Left colon (tissue), 2 donors: ENCODE measurements around the gene F8A1. TPM values are rescaled to one million over a fixed set of nuclear protein-coding genes. Genes with fewer than 3 reads are reported as not detected.
"Not testable (repeated sequence)": the region's sequence is repeated elsewhere in the genome, so short reads cannot be mapped to it uniquely, and the experiment has no call there.

Experiments used
- ATAC-seq: fragments of 200-7000 bp; cut with Tn5 transposase; one replicate; pipeline ENCODE4 v1.9.1; 2020; ENCODE audit warnings: mild to moderate bottlenecking, moderate library complexity
- DNase-seq, 2 donors: peaks; one replicate each; pipeline ENCODE4 v3.0.0-alpha.2; 2020
- intact Hi-C, 2 donors: fragments of 100-400 bp; cut with DNase I in 1 of 2; cut with micrococcal nuclease in 1 of 2; formaldehyde crosslinking; loops; one replicate each; pipeline versions ENCODE4 v1.11.2 to v1.14.0; 2022; cut with DNase I, micrococcal nuclease
- long read RNA-seq: library from polyadenylated mRNA; unstranded; transcript quantifications from one replicate; pipeline ENCODE4 v2.0.0, GENCODE V29; 2021
- total RNA-seq, 2 donors: library from RNA; stranded (reverse); fragmentation: NEBNext Ultra II Directional; extraction: Animal tissue kit (Norgen Biotek cat#: 25700); gene quantifications; one replicate each; pipeline ENCODE4 v1.2.1, GENCODE V29; 2021
- donor health status: DM: no; HTN: no; CAD: no.
- donor health status: DM: yes; HTN: yes; CAD: no.

The F8A1 gene
- total RNA-seq, result 10 to 100 TPM; 30.9 to 31.9 TPM
- long read RNA-seq, transcript F8A1-201 (1 exons, 1,713 nt), result major isoform, 125 of 125 reads
- long read RNA-seq, partial matches to known transcripts, result 0 of 125 reads
- long read RNA-seq, other reads (novel, unspliced or antisense), result 0 of 125 reads

GRCh38 chrX:154886069-154886788, at the start of gene F8A1:
F8A1 (plus strand) TSS chrX:154886355; CDS start chrX:154886375, 20 bp downstream.
- intact Hi-C loops, result not testable (repeated sequence)
- DNase-seq (peak in 1 of 2 donors; percentile 32), ATAC-seq (peak; percentile 86)

GRCh38 chrX:154840856-154841255, 45.3 kb upstream of the F8A1 start:
- DNase-seq, result no peak

GRCh38 chrX:154850957-154851611, 35.1 kb upstream of the F8A1 start:
- intact Hi-C loops, result no loop called here
- ATAC-seq, result no peak
- no peak for DNase-seq

More at GRCh38 chrX:154840856-154841255, 45.3 kb upstream of the F8A1 start:
- ATAC-seq, result peak; percentile 54
- intact Hi-C loops, result no loop called here

GRCh38 chrX:154855256-154855655, 30.9 kb upstream of the F8A1 start:
- ATAC-seq (no peak), DNase-seq (no peak)
- intact Hi-C loops, result no loop called here

GRCh38 chrX:154868522-154868921, 17.6 kb upstream of the F8A1 start:
- intact Hi-C loops, DNase-seq, ATAC-seq: not testable (repeated sequence)

GRCh38 chrX:154873329-154873728, 12.8 kb upstream of the F8A1 start:
- DNase-seq, result no peak
- ATAC-seq, result no peak
- intact Hi-C loops, result no loop called here

- ATAC-seq, DNase-seq, intact Hi-C loops: not testable (repeated sequence)
Measured at GRCh38 chrX:154884069-154884468, 2.1 kb upstream of the F8A1 start.

- ATAC-seq, intact Hi-C loops: not testable (repeated sequence)
Measured at GRCh38 chrX:154885057-154885456, 1.1 kb upstream of the F8A1 start.

GRCh38 chrX:154885549-154885948, 606 bp upstream of the F8A1 start:
- DNase-seq, ATAC-seq, intact Hi-C loops: not testable (repeated sequence)

More at GRCh38 chrX:154885057-154885456, 1.1 kb upstream of the F8A1 start:
- not testable (repeated sequence) for DNase-seq

- peak; percentile 70 for ATAC-seq
- DNase-seq, intact Hi-C loops: not testable (repeated sequence)
Measured at GRCh38 chrX:154886789-154887221, 650 bp downstream of the F8A1 start.

- intact Hi-C loops, result no loop called here
- ATAC-seq (no peak), DNase-seq (no peak)
Measured at GRCh38 chrX:154890990-154891639, 5.0 kb downstream of the F8A1 start.

- no peak for ATAC-seq
Measured at GRCh38 chrX:154892296-154892695, 6.1 kb downstream of the F8A1 start.

GRCh38 chrX:154900323-154900722, 14.2 kb downstream of the F8A1 start:
- intact Hi-C loops, result no loop called here
- DNase-seq (no peak), ATAC-seq (no peak)

More at GRCh38 chrX:154892296-154892695, 6.1 kb downstream of the F8A1 start:
- no peak for DNase-seq
- intact Hi-C loops, result no loop called here

- DNase-seq (no peak), ATAC-seq (no peak)
- intact Hi-C loops, result no loop called here
Measured at GRCh38 chrX:154902408-154902807, 16.3 kb downstream of the F8A1 start.

GRCh38 chrX:154908821-154909220, 22.7 kb downstream of the F8A1 start:
- intact Hi-C loops, result no loop called here
- DNase-seq (no peak), ATAC-seq (no peak)

- DNase-seq, ATAC-seq, intact Hi-C loops: not testable (repeated sequence)
Measured at GRCh38 chrX:154910048-154910447, 23.9 kb downstream of the F8A1 start.

GRCh38 chrX:154910528-154910927, 24.4 kb downstream of the F8A1 start:
- ATAC-seq, intact Hi-C loops, DNase-seq: not testable (repeated sequence)

GRCh38 chrX:154914052-154914451, 27.9 kb downstream of the F8A1 start:
- DNase-seq (no peak), ATAC-seq (no peak)
- intact Hi-C loops, result no loop called here

GRCh38 chrX:154918060-154918483, 31.9 kb downstream of the F8A1 start:
- peak; percentile 87 for ATAC-seq

More at GRCh38 chrX:154918060-154918483, 31.9 kb downstream of the F8A1 start:
- DNase-seq, result peak; percentile 27 to 47
- intact Hi-C loops, result no loop called here
